CD4-positive, alpha-beta T cell (primary cell): Measurements from ENCODE around the gene PHACTR4. TPM values are rescaled to one million over a fixed set of nuclear protein-coding genes. Genes with fewer than 3 reads are reported as not detected.
"Not testable (repeated sequence)": the region's sequence is repeated elsewhere in the genome, so short reads cannot be mapped to it uniquely, and the experiment has no call there.

Experiments used
- ATAC-seq: fragments of 200-7000 bp; cut with Tn5 transposase; one replicate; pipeline ENCODE4 v1.10.0; 2022; ENCODE audit warnings: mild to moderate bottlenecking; ENCODE audit not compliant: poor library complexity
- CTCF ChIA-PET: fragments of 350-600 bp; sonication (Branson Sonifier 250); formaldehyde crosslinking; loops from one replicate; lab custom pipeline; 2021; ENCODE audit warnings: antibody characterized with exemption, inconsistent platforms; lab: Charles Lee
- POLR2A ChIA-PET: fragments of 350-600 bp; sonication (Branson Sonifier 250); formaldehyde crosslinking; loops from one replicate; lab custom pipeline; 2021; ENCODE audit warnings: antibody characterized with exemption, inconsistent platforms; lab: Charles Lee
- DNase-seq, 14 experiments: peaks; one replicate each; pipeline ENCODE4 v3.0.0-alpha.2; 2013 to 2020; ENCODE audit warnings: mixed read lengths in 2 of 14
- H3K27ac ChIP-seq, 2 donors: one replicate each; pipeline versions ENCODE4 v1.5.1 to v1.7.0; 2013; ENCODE audit warnings: low read length in 2 of 2, low read depth in 1 of 2, mild to moderate bottlenecking in 1 of 2
- H3K27me3 ChIP-seq, 2 experiments: 1 replicate in 1 of 2; 2 replicates in 1 of 2; pipeline versions ENCODE4 v1.6.1 to v1.7.0; 2013; ENCODE audit warnings: low read length in 2 of 2, control low read depth in 1 of 2, mild to moderate bottlenecking in 1 of 2, moderate library complexity in 1 of 2; ENCODE audit not compliant: insufficient read depth in 2 of 2, control insufficient read depth in 1 of 2
- H3K36me3 ChIP-seq: one replicate; pipeline ENCODE4 v1.6.1; 2013; ENCODE audit warnings: low read length, control low read depth; ENCODE audit not compliant: insufficient read depth
- H3K4me1 ChIP-seq: one replicate; pipeline ENCODE4 v1.6.1; 2013; ENCODE audit warnings: low read length, control low read depth; ENCODE audit not compliant: insufficient read depth
- H3K4me3 ChIP-seq: one replicate; pipeline ENCODE4 v1.5.1; 2013; ENCODE audit warnings: mild to moderate bottlenecking, low read length, moderate library complexity
- H3K9me3 ChIP-seq, 2 experiments: 1 replicate in 1 of 2; 2 replicates in 1 of 2; pipeline versions ENCODE4 v1.6.1 to v1.7.0; 2013; ENCODE audit warnings: low read length in 2 of 2, mild to moderate bottlenecking in 2 of 2, control low read depth in 1 of 2, moderate library complexity in 1 of 2; ENCODE audit not compliant: control insufficient read depth in 1 of 2, insufficient read depth in 1 of 2
- H3K27ac Mint-ChIP-seq: one replicate; pipeline ENCODE4 v1.8.0; 2020; ENCODE audit warnings: mixed read lengths
- H3K27me3 Mint-ChIP-seq: one replicate; pipeline ENCODE4 v1.8.0; 2021; ENCODE audit warnings: mixed read lengths
- H3K36me3 Mint-ChIP-seq: one replicate; pipeline ENCODE4 v1.8.0; 2021; ENCODE audit warnings: low read depth, mixed read lengths
- H3K4me1 Mint-ChIP-seq: one replicate; pipeline ENCODE4 v1.8.0; 2021; ENCODE audit warnings: low read depth, mixed read lengths
- H3K4me3 Mint-ChIP-seq: one replicate; pipeline ENCODE4 v1.8.0; 2020; ENCODE audit warnings: mild to moderate bottlenecking, mixed read lengths
- H3K9me3 Mint-ChIP-seq: one replicate; pipeline ENCODE4 v1.8.0; 2020; ENCODE audit warnings: mixed read lengths
- intact Hi-C, 2 experiments: fragments of 100-400 bp; cut with DNase I in 1 of 2; cut with micrococcal nuclease in 1 of 2; formaldehyde crosslinking; loops; one replicate each; pipeline versions ENCODE4 v1.15.1 to v1.9.0; 2023 to 2025; cut with DNase I, micrococcal nuclease
- total RNA-seq, 174 experiments: library from RNA in 2 of 174; stranded (reverse) in 2 of 174; gene quantifications; one replicate each; pipeline ENCODE4 v1.2.3 and lab custom pipeline; 2021 to 2026
- TF ChIP-seq, protein P1 (sequence below): fragments of 200-600 bp; IDR thresholded peaks from one replicate; pipeline ENCODE4 v1.8.0; 2022; ENCODE audit warnings: antibody characterized with exemption, mild to moderate bottlenecking

The PHACTR4 gene
- total RNA-seq, 2 experiments from 2014 or later = 26.0 to 26.3 TPM

GRCh38 chr1:28470146-28470545 lies 100.6 kb downstream of the PHACTR4 start:
- no peaks in the 10 kb centered on the region for H3K9me3 Mint-ChIP-seq
- Histone ChIP-seq H3K27me3 (no peaks in the 10 kb centered on the region), H3K36me3 (peaks cover 45% of the 10 kb centered on the region), H3K4me3 (no peak overlapping the region), H3K9me3 (no peaks in the 10 kb centered on the region), H3K27ac (no peak overlapping the region), H3K4me1 (no peaks in the 10 kb centered on the region)
- DNase-seq = no peak
- ChIA-PET CTCF (no interaction called here), POLR2A (no interaction called here)
- no peak overlapping the region for H3K27ac Mint-ChIP-seq
- intact Hi-C loops = no loop called here
- TF ChIP-seq, protein P1, sequence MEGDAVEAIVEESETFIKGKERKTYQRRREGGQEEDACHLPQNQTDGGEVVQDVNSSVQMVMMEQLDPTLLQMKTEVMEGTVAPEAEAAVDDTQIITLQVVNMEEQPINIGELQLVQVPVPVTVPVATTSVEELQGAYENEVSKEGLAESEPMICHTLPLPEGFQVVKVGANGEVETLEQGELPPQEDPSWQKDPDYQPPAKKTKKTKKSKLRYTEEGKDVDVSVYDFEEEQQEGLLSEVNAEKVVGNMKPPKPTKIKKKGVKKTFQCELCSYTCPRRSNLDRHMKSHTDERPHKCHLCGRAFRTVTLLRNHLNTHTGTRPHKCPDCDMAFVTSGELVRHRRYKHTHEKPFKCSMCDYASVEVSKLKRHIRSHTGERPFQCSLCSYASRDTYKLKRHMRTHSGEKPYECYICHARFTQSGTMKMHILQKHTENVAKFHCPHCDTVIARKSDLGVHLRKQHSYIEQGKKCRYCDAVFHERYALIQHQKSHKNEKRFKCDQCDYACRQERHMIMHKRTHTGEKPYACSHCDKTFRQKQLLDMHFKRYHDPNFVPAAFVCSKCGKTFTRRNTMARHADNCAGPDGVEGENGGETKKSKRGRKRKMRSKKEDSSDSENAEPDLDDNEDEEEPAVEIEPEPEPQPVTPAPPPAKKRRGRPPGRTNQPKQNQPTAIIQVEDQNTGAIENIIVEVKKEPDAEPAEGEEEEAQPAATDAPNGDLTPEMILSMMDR = no peak
- no peaks in the 10 kb centered on the region for H3K4me1 Mint-ChIP-seq
- H3K36me3 Mint-ChIP-seq = peaks cover 40% of the 10 kb centered on the region
- no peak overlapping the region for H3K4me3 Mint-ChIP-seq
- no peaks in the 10 kb centered on the region for H3K27me3 Mint-ChIP-seq
- ATAC-seq = no peak

DNA sequence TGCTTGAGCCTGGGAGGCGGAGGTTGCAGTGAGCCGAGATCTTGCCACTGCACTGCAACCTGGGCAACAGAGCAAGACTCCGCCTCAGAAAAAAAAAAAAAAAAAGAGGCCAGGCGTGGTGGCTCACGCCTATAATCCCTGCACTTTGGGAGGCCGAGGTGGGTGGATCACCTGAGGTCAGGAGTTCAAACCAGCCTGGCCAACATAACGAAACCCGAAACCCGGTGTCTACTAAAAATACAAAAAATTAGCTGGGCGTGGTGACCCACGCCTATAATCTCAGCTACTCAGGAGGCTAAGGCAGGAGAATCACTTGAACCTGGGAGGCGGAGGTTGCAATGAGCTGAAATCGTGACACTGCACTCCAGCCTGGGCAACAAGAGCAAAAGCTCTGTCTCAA lies 110.0 kb downstream of the PHACTR4 start:
- H3K4me1 ChIP-seq, intact Hi-C loops, DNase-seq, CTCF ChIA-PET, H3K27ac ChIP-seq, H3K9me3 ChIP-seq, H3K9me3 Mint-ChIP-seq, H3K4me3 Mint-ChIP-seq, H3K4me3 ChIP-seq, H3K4me1 Mint-ChIP-seq, H3K27me3 ChIP-seq, H3K27me3 Mint-ChIP-seq, ATAC-seq, H3K27ac Mint-ChIP-seq: not testable (repeated sequence)
- peaks cover 51% of the 10 kb centered on the region for H3K36me3 ChIP-seq
- peaks cover 63% of the 10 kb centered on the region for H3K36me3 Mint-ChIP-seq
- POLR2A ChIA-PET = interaction anchor here (0.6 kb wide), 1 partner anchor 10 kb away, joined by 3 read pairs; no protein-coding TSS in a partner anchor

DNA sequence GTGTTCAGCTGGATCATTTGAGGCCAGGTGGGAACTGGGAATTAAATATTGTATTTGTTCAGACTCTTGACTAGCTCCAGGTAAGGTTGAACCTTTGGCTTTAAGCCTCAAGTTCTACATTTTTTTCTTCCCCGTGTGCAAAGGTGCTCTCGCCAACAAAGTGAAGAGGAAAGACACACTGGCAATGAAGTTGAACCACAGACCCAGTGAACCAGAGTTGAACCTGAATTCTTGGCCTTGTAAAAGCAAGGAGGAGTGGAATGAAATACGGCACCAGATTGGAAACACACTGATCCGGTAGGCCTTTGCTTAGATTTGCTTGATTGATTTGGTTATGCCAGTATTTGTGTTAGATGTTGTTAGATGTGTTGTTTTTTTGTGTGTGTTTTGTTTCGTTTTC lies 110.8 kb downstream of the PHACTR4 start:
- H3K4me1 Mint-ChIP-seq = no peaks in the 10 kb centered on the region
- H3K27ac Mint-ChIP-seq = no peak overlapping the region
- no peaks in the 10 kb centered on the region for H3K4me1 ChIP-seq
- DNase-seq = no peak
- no peak overlapping the region for H3K4me3 Mint-ChIP-seq
- H3K27me3 ChIP-seq = no peaks in the 10 kb centered on the region
- no peak for ATAC-seq
- H3K36me3 Mint-ChIP-seq = peaks cover 64% of the 10 kb centered on the region
- no peaks in the 10 kb centered on the region for H3K9me3 Mint-ChIP-seq
- intact Hi-C loops = no loop called here
- no peak overlapping the region for H3K27ac ChIP-seq
- ChIA-PET POLR2A (no interaction called here), CTCF (no interaction called here)
- peaks cover 50% of the 10 kb centered on the region for H3K36me3 ChIP-seq
- H3K9me3 ChIP-seq = no peaks in the 10 kb centered on the region
- TF ChIP-seq, protein P1 = no peak
- no peaks in the 10 kb centered on the region for H3K27me3 Mint-ChIP-seq
- H3K4me3 ChIP-seq = no peak overlapping the region

DNA sequence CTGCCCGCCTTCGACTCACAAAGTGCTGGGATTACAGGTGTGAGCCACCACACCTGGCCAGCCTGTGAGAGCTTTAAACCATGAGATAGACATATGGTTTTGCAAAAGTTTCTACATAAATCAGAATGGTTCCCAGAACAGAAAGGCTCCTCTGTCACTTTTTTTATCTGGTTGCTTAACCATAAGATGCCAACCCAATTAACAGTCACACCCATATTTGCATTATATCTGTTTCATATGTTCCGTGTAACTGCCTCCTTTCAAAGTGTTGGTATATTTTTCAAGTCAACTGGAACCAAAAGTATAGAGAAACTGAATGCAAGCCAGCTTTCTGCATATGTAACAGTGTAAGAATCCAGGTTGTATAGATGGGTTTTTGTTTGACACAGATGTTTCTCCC lies 112.6 kb downstream of the PHACTR4 start:
- DNase-seq (no peak), ATAC-seq (no peak)
- POLR2A ChIA-PET = interaction anchor here (0.7 kb wide), 1 partner anchor 231 kb away, joined by 3 read pairs; no protein-coding TSS in a partner anchor
- intact Hi-C loops = no loop called here
- Mint-ChIP-seq H3K27me3 (no peaks in the 10 kb centered on the region), H3K9me3 (no peaks in the 10 kb centered on the region), H3K36me3 (peaks cover 61% of the 10 kb centered on the region), H3K4me3 (no peak overlapping the region), H3K27ac (no peak overlapping the region), H3K4me1 (no peaks in the 10 kb centered on the region)
- TF ChIP-seq, protein P1 = no peak
- H3K4me3 ChIP-seq = no peak overlapping the region
- no peak overlapping the region for H3K27ac ChIP-seq
- no peaks in the 10 kb centered on the region for H3K4me1 ChIP-seq
- H3K27me3 ChIP-seq = no peaks in the 10 kb centered on the region
- H3K9me3 ChIP-seq = no peaks in the 10 kb centered on the region
- H3K36me3 ChIP-seq = peaks cover 42% of the 10 kb centered on the region
- CTCF ChIA-PET = no interaction called here
